Measurements from ENCODE around the gene FAM174C.

- TF ChIP-seq EZH2 (IDR thresholded peaks at IDR 0.05; ENCODE audit: borderline replicate concordance, low read length) (no peak), CTCF (conservative IDR thresholded peaks at IDR 0.05 in 1 of 2, IDR thresholded peaks at IDR 0.05 in 1 of 2; ENCODE audit: extremely low read depth in 1 of 2, insufficient read depth in 1 of 2, low read depth in 1 of 2, low read length in 2 of 2) (no peak)
These were observed 49.2 kb upstream of the FAM174C start for GRCh38 chr19:1226227-1226518.
